HFFc6 (cell line): Measurements from ENCODE around the gene EI24. TPM values are rescaled to one million over a fixed set of nuclear protein-coding genes. Genes with fewer than 3 reads are reported as not detected.

Experiments
- DNase-seq: peaks from one replicate; pipeline ENCODE4 v3.0.0-alpha.2; 2018
- H3K27ac Mint-ChIP-seq: 2 replicates; pipeline ENCODE4 v1.8.0; 2020; ENCODE audit warnings: mild to moderate bottlenecking, mixed read lengths
- H3K27me3 Mint-ChIP-seq: 2 replicates; pipeline ENCODE4 v1.8.0; 2021; ENCODE audit warnings: mild to moderate bottlenecking, moderate library complexity, mixed read lengths; ENCODE audit not compliant: insufficient read depth
- H3K36me3 Mint-ChIP-seq: 2 replicates; pipeline ENCODE4 v1.8.0; 2021; ENCODE audit warnings: low read depth, mixed read lengths
- H3K4me1 Mint-ChIP-seq: 2 replicates; pipeline ENCODE4 v1.8.0; 2020; ENCODE audit warnings: low read depth, mixed read lengths
- H3K4me3 Mint-ChIP-seq: 2 replicates; pipeline ENCODE4 v1.8.0; 2020; ENCODE audit warnings: mild to moderate bottlenecking, moderate library complexity, mixed read lengths
- H3K9me3 Mint-ChIP-seq: 2 replicates; pipeline ENCODE4 v1.8.0; 2020; ENCODE audit warnings: mild to moderate bottlenecking, mixed read lengths
- CTCF ChIP-seq: fragments of 200-600 bp; sonication (generic); IDR thresholded peaks from 2 replicates; pipeline ENCODE4 v1.5.0; 2021; ENCODE audit warnings: antibody characterized with exemption, mild to moderate bottlenecking
- total RNA-seq, 6 experiments: library from RNA; stranded (reverse); fragmentation: NEBNext Ultra II Directional; extraction: Animal tissue kit (Norgen Biotek cat#: 25700); gene quantifications; 2 replicates in 1 of 6; 3 replicates in 5 of 6; pipeline ENCODE4 v1.2.3, GENCODE V29; 2021

Gene EI24
- total RNA-seq, 6 experiments from 2014 or later: 73.8 to 92.1 (median 86.0) TPM

- H3K4me1 Mint-ChIP-seq: no peaks in the 10 kb centered on the region
Measured at GRCh38 chr11:125542709-125543108, 26.6 kb upstream of the EI24 start.

GRCh38 chr11:125550780-125551179 is 18.5 kb upstream of the EI24 start:
- H3K4me1 Mint-ChIP-seq: no peaks in the 10 kb centered on the region
- H3K27ac Mint-ChIP-seq: no peak overlapping the region
- no peak for DNase-seq
- peaks cover 5% of the 10 kb centered on the region for H3K27me3 Mint-ChIP-seq
- H3K36me3 Mint-ChIP-seq: no peaks in the 10 kb centered on the region
- peaks cover 8% of the 10 kb centered on the region; the same call in 1 of the 2 replicates for H3K9me3 Mint-ChIP-seq
- no peak for TF ChIP-seq CTCF
- no peak overlapping the region for H3K4me3 Mint-ChIP-seq

More at GRCh38 chr11:125542709-125543108, 26.6 kb upstream of the EI24 start:
- Mint-ChIP-seq H3K4me3 (no peak overlapping the region), H3K36me3 (no peaks in the 10 kb centered on the region), H3K9me3 (peaks cover 11% of the 10 kb centered on the region), H3K27ac (no peak overlapping the region), H3K27me3 (no peaks in the 10 kb centered on the region; the same call in 1 of the 2 replicates)
- DNase-seq: no peak
- TF ChIP-seq CTCF: no peak

GRCh38 chr11:125551835-125552342 is 17.4 kb upstream of the EI24 start:
- DNase-seq: no peak
- Mint-ChIP-seq H3K27me3 (peaks cover 5% of the 10 kb centered on the region), H3K4me1 (no peaks in the 10 kb centered on the region), H3K27ac (no peak overlapping the region), H3K36me3 (no peaks in the 10 kb centered on the region), H3K4me3 (no peak overlapping the region), H3K9me3 (peaks cover 8% of the 10 kb centered on the region; the same call in 1 of the 2 replicates)
- no peak for TF ChIP-seq CTCF

GRCh38 chr11:125552927-125553326 is 16.4 kb upstream of the EI24 start:
- no peak for DNase-seq
- H3K36me3 Mint-ChIP-seq: no peaks in the 10 kb centered on the region
- H3K9me3 Mint-ChIP-seq: peaks cover 8% of the 10 kb centered on the region; the same call in 1 of the 2 replicates
- no peak for TF ChIP-seq CTCF
- H3K27me3 Mint-ChIP-seq: peaks cover 5% of the 10 kb centered on the region
- no peak overlapping the region for H3K4me3 Mint-ChIP-seq
- no peak overlapping the region for H3K27ac Mint-ChIP-seq
- H3K4me1 Mint-ChIP-seq: no peaks in the 10 kb centered on the region

GRCh38 chr11:125553357-125553756 is 15.9 kb upstream of the EI24 start:
- Mint-ChIP-seq H3K9me3 (peaks cover 8% of the 10 kb centered on the region; the same call in 1 of the 2 replicates), H3K36me3 (no peaks in the 10 kb centered on the region), H3K27ac (no peak overlapping the region), H3K27me3 (peaks cover 5% of the 10 kb centered on the region), H3K4me3 (no peak overlapping the region), H3K4me1 (no peaks in the 10 kb centered on the region)
- TF ChIP-seq CTCF: no peak
- no peak for DNase-seq

GRCh38 chr11:125554038-125554437 is 15.2 kb upstream of the EI24 start:
- DNase-seq: no peak
- TF ChIP-seq CTCF: no peak
- H3K27me3 Mint-ChIP-seq: peaks cover 4% of the 10 kb centered on the region
- H3K36me3 Mint-ChIP-seq: no peaks in the 10 kb centered on the region
- no peaks in the 10 kb centered on the region for H3K4me1 Mint-ChIP-seq
- H3K27ac Mint-ChIP-seq: no peak overlapping the region
- H3K9me3 Mint-ChIP-seq: peaks cover 8% of the 10 kb centered on the region; the same call in 1 of the 2 replicates
- H3K4me3 Mint-ChIP-seq: no peak overlapping the region
